Mesenchymal stem cell (in vitro differentiated cells and primary cell): Measurements from ENCODE around the gene GPC3.

Experiments used
- DNase-seq: peaks from one replicate; pipeline ENCODE4 v3.0.0-alpha.2; 2013
- H2AFZ ChIP-seq: one replicate; pipeline ENCODE4 v1.6.1; 2013; ENCODE audit warnings: low read depth, mild to moderate bottlenecking, control low read depth, inconsistent platforms, low read length, moderate library complexity
- H2AK5ac ChIP-seq: 2 replicates; pipeline ENCODE4 v1.6.1; 2013; ENCODE audit warnings: low read length, moderate library complexity, mild to moderate bottlenecking, inconsistent platforms; ENCODE audit not compliant: severe bottlenecking
- H2BK120ac ChIP-seq: one replicate; pipeline ENCODE4 v1.6.1; 2013; ENCODE audit warnings: low read depth, mild to moderate bottlenecking, inconsistent platforms, low read length, moderate library complexity
- H2BK12ac ChIP-seq, 2 experiments: one replicate each; pipeline ENCODE4 v1.6.1; 2013; ENCODE audit warnings: inconsistent platforms in 2 of 2, low read length in 2 of 2, mild to moderate bottlenecking in 2 of 2, moderate library complexity in 2 of 2, control low read depth in 1 of 2
- H2BK15ac ChIP-seq: one replicate; pipeline ENCODE4 v1.6.1; 2013; ENCODE audit warnings: mild to moderate bottlenecking, low read depth, inconsistent platforms; ENCODE audit not compliant: poor library complexity, severe bottlenecking
- H2BK5ac ChIP-seq: 2 replicates; pipeline ENCODE4 v1.6.1; 2013; ENCODE audit warnings: low read depth, mild to moderate bottlenecking, low read length, control low read depth, inconsistent platforms; ENCODE audit not compliant: poor library complexity, severe bottlenecking
- H3K14ac ChIP-seq, 2 experiments: one replicate each; pipeline ENCODE4 v1.6.1; 2013; ENCODE audit warnings: inconsistent platforms in 2 of 2, low read length in 2 of 2, control low read depth in 1 of 2, mild to moderate bottlenecking in 1 of 2, moderate library complexity in 1 of 2
- H3K18ac ChIP-seq, 2 experiments: one replicate each; pipeline ENCODE4 v1.6.1; 2013; ENCODE audit warnings: inconsistent platforms in 2 of 2, low read length in 2 of 2, control low read depth in 1 of 2, low read depth in 1 of 2, mild to moderate bottlenecking in 1 of 2
- H3K23ac ChIP-seq, 2 experiments: one replicate each; pipeline ENCODE4 v1.6.1; 2013; ENCODE audit warnings: inconsistent platforms in 2 of 2, low read length in 2 of 2, mild to moderate bottlenecking in 2 of 2, moderate library complexity in 2 of 2, control low read depth in 1 of 2
- H3K27ac ChIP-seq: 2 replicates; pipeline ENCODE4 v1.5.1; 2013; ENCODE audit warnings: mild to moderate bottlenecking, moderate library complexity, low read length, control low read depth, inconsistent platforms; ENCODE audit not compliant: poor library complexity, severe bottlenecking
- H3K27me3 ChIP-seq, 2 experiments: 2 replicates each; pipeline versions ENCODE4 v1.6.1 to v1.7.0; 2013; ENCODE audit warnings: low read length in 2 of 2, mild to moderate bottlenecking in 2 of 2, moderate library complexity in 2 of 2, control low read depth in 1 of 2, inconsistent platforms in 1 of 2; ENCODE audit not compliant: control insufficient read depth in 1 of 2, insufficient read depth in 1 of 2
- H3K36me3 ChIP-seq, 2 experiments: 2 replicates each; pipeline versions ENCODE4 v1.6.1 to v1.7.0; 2013; ENCODE audit warnings: low read length in 2 of 2, control low read depth in 1 of 2, inconsistent platforms in 1 of 2, low read depth in 1 of 2, mild to moderate bottlenecking in 1 of 2; ENCODE audit not compliant: insufficient read depth in 2 of 2, control insufficient read depth in 1 of 2
- H3K4ac ChIP-seq, 2 experiments: one replicate each; pipeline ENCODE4 v1.6.1; 2013; ENCODE audit warnings: inconsistent platforms in 2 of 2, low read length in 2 of 2, mild to moderate bottlenecking in 2 of 2, moderate library complexity in 2 of 2, control low read depth in 1 of 2, low read depth in 1 of 2
- H3K4me1 ChIP-seq: 2 replicates; pipeline ENCODE4 v1.6.1; 2013; ENCODE audit warnings: low read depth, low read length, control low read depth; ENCODE audit not compliant: control insufficient read depth, insufficient read depth
- H3K4me2 ChIP-seq: 2 replicates; pipeline ENCODE4 v1.6.1; 2013; ENCODE audit warnings: low read length, mild to moderate bottlenecking, inconsistent platforms; ENCODE audit not compliant: poor library complexity, severe bottlenecking
- H3K4me3 ChIP-seq, 2 experiments: 2 replicates each; pipeline versions ENCODE4 v1.5.1 to v1.7.0; 2013; ENCODE audit warnings: low read length in 2 of 2, mild to moderate bottlenecking in 2 of 2, control low read depth in 1 of 2, low read depth in 1 of 2; ENCODE audit not compliant: insufficient read depth in 1 of 2
- H3K79me1 ChIP-seq: replicated peaks from 2 replicates; pipeline ENCODE4 v1.6.1; 2013; ENCODE audit warnings: mild to moderate bottlenecking, control low read depth, low read length, inconsistent platforms; ENCODE audit not compliant: poor library complexity, severe bottlenecking
- H3K9ac ChIP-seq: 2 replicates; pipeline ENCODE4 v1.7.0; 2013; ENCODE audit warnings: mild to moderate bottlenecking, low read length, moderate library complexity
- H3K9me3 ChIP-seq: 2 replicates; pipeline ENCODE4 v1.7.0; 2013; ENCODE audit warnings: mild to moderate bottlenecking, low read length; ENCODE audit not compliant: control insufficient read depth
- H4K8ac ChIP-seq: one replicate; pipeline ENCODE4 v1.6.1; 2013; ENCODE audit warnings: inconsistent platforms, mild to moderate bottlenecking, low read length, moderate library complexity
- H4K91ac ChIP-seq: one replicate; pipeline ENCODE4 v1.6.1; 2013; ENCODE audit warnings: mild to moderate bottlenecking, low read length, inconsistent platforms
- WGBS: methylation state at CpG from one replicate; pipeline ENCODE4 v1.1.7; 2013; ENCODE audit warnings: mixed read lengths; 5-methylcytosine and 5-hydroxymethylcytosine counted together

The GPC3 gene

GRCh38 chrX:133970076-133970475 lies 15.3 kb downstream of the GPC3 start:
- Histone ChIP-seq H4K8ac (no peak overlapping the region), H3K27me3 (peaks cover 0 to 6% of the 10 kb centered on the region in 2 experiments), H3K27ac (no peak overlapping the region), H2BK120ac (no peak overlapping the region), H3K36me3 (no peaks in the 10 kb centered on the region), H2BK15ac (no peak overlapping the region), H2BK12ac (no peak overlapping the region), H3K4me2 (no peak overlapping the region), H3K18ac (no peak overlapping the region), H3K23ac (no peak overlapping the region), H3K14ac (no peak overlapping the region), H3K4me1 (no peaks in the 10 kb centered on the region), H3K9ac (no peak overlapping the region), H3K4me3 (no peak overlapping the region), H3K79me1 (no peaks in the 10 kb centered on the region), H2BK5ac (no peak overlapping the region), H2AFZ (no peak overlapping the region), H4K91ac (no peak overlapping the region), H3K4ac (no peak overlapping the region), H2AK5ac (no peak overlapping the region), H3K9me3 (no peaks in the 10 kb centered on the region)
- WGBS = 0% methylated on average over 2 of the region's 5 CpGs
- DNase-seq = peak; percentile 16

GRCh38 chrX:133969191-133969590 lies 16.2 kb downstream of the GPC3 start:
- Histone ChIP-seq H3K79me1 (no peaks in the 10 kb centered on the region), H3K4ac (no peak overlapping the region), H3K4me2 (no peak overlapping the region), H2AFZ (no peak overlapping the region), H3K14ac (no peak overlapping the region), H3K27me3 (peaks cover 0 to 9% of the 10 kb centered on the region in 2 experiments), H4K91ac (no peak overlapping the region), H2BK120ac (no peak overlapping the region), H4K8ac (no peak overlapping the region), H2AK5ac (no peak overlapping the region), H2BK15ac (no peak overlapping the region), H3K9me3 (no peaks in the 10 kb centered on the region), H3K23ac (no peak overlapping the region), H3K9ac (no peak overlapping the region), H3K27ac (no peak overlapping the region), H3K18ac (no peak overlapping the region), H3K4me3 (no peak overlapping the region), H3K4me1 (no peaks in the 10 kb centered on the region), H2BK12ac (no peak overlapping the region), H3K36me3 (no peaks in the 10 kb centered on the region), H2BK5ac (no peak overlapping the region)
- DNase-seq = no peak
- 72% methylated on average over 2 of the region's 3 CpGs for WGBS

- H3K14ac ChIP-seq = peak overlapping the region in 1 of 2 experiments; percentile 48
Measured at GRCh38 chrX:133968109-133968508, 17.3 kb downstream of the GPC3 start.

GRCh38 chrX:133966199-133966598 lies 19.2 kb downstream of the GPC3 start:
- Histone ChIP-seq H3K18ac (no peak overlapping the region), H3K23ac (no peak overlapping the region), H3K4me2 (no peak overlapping the region), H3K4me1 (no peaks in the 10 kb centered on the region), H4K91ac (no peak overlapping the region), H2BK5ac (no peak overlapping the region), H2BK12ac (no peak overlapping the region), H3K9ac (no peak overlapping the region), H3K4ac (no peak overlapping the region), H3K27ac (no peak overlapping the region), H3K36me3 (no peaks in the 10 kb centered on the region), H2BK15ac (no peak overlapping the region), H3K4me3 (no peak overlapping the region), H3K9me3 (no peaks in the 10 kb centered on the region), H2BK120ac (no peak overlapping the region), H3K79me1 (no peaks in the 10 kb centered on the region), H3K27me3 (peaks cover 0 to 13% of the 10 kb centered on the region in 2 experiments), H3K14ac (no peak overlapping the region), H2AK5ac (no peak overlapping the region), H4K8ac (no peak overlapping the region), H2AFZ (no peak overlapping the region)
- no peak for DNase-seq
- WGBS = 84% methylated on average over 3 of the region's 3 CpGs

More at GRCh38 chrX:133968109-133968508, 17.3 kb downstream of the GPC3 start:
- Histone ChIP-seq H3K27me3 (peaks cover 0 to 9% of the 10 kb centered on the region in 2 experiments), H2BK120ac (no peak overlapping the region), H3K36me3 (no peaks in the 10 kb centered on the region), H4K8ac (no peak overlapping the region), H3K9ac (no peak overlapping the region), H4K91ac (no peak overlapping the region), H3K9me3 (no peaks in the 10 kb centered on the region), H2BK15ac (no peak overlapping the region), H3K23ac (no peak overlapping the region), H3K4me3 (no peak overlapping the region), H3K4me1 (no peaks in the 10 kb centered on the region), H3K27ac (no peak overlapping the region), H3K79me1 (no peaks in the 10 kb centered on the region), H3K4me2 (no peak overlapping the region), H3K4ac (no peak overlapping the region), H2AK5ac (no peak overlapping the region), H2AFZ (no peak overlapping the region), H2BK12ac (no peak overlapping the region), H2BK5ac (no peak overlapping the region), H3K18ac (no peak overlapping the region)
- 100% methylated on average over 3 of the region's 5 CpGs for WGBS
- no peak for DNase-seq
